ENCODE measurements around the gene ITPR3.

ITPR3 gene

DNA sequence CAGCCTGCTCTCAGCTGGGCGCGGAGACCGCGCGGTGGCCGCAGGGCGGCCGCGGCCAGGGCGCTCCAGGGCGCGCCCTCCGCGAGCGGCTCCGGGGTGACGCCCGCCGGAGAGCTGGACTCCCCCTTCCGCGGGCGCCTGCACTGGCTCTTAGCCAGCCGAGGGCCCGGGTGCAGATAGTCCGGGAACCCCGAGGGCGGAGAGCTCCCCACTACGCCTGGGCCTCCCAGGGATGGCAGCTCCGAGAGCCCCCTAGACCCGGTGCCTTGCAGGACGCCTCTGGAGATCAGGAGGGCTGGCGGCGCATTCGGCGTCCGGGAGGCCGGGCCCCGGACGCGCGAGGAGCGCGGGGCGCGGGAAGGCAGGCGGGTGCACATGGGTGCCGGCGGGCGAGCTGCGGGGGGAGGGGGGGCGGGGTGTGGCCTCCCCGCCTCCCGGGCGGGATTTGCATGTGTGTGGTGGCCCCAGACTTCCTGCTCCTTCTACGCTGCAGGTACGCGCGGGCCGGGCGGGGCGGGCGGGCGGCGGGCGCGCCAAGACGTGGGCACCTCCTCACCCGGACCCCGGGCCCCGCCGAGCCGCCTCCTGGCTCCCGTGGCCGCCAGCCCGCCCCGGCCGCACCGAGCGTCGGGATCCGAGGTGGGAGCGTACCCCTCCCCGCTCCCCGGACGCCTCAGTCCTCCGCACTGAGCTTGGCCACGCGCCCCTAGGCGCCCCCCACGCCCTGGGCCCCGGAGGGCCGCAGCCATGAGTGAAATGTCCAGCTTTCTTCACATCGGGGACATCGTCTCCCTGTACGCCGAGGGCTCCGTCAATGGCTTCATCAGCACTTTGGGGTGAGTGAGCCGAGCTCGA lies at the start of gene ITPR3:
Gene ITPR3 (plus strand): TSS at position 467 of the 855 bp plus-strand sequence. CDS start 281 bp downstream, at position 748.
- peak; percentile 71 for DNase-seq

DNA sequence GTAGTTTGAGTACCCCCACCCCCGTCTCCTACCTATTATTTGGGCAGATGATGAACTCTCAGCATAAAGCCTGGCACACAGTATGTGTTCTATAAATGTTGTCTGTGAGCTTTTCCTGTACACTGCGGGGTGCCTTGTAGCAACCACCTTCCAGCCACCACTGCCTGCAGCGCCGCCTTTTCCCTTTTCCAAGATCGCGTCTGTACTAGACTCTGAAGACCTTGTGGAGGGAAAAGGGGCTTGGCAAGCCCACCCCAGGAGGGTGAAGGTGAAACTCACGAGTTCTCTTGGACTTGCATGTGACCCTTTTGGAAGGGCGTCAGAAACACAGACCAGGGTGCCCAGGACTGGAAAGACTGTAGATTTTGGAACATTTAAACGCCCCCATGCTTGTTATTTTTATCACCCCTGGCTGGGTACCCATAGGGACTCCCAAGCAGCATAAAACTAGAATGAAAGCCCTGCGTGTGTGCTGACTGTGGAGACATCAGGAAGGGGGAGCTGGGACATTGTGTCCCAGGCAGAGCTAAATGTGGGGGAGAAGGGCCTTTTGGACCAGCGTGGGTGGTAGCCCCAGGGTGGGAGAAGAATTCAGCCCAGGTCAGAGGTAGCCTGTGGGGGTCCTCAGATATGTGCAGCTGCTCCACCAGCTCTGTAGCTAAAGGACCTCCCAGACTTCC lies 49.3 kb upstream of the ITPR3 start:
- no peak for DNase-seq

DNA sequence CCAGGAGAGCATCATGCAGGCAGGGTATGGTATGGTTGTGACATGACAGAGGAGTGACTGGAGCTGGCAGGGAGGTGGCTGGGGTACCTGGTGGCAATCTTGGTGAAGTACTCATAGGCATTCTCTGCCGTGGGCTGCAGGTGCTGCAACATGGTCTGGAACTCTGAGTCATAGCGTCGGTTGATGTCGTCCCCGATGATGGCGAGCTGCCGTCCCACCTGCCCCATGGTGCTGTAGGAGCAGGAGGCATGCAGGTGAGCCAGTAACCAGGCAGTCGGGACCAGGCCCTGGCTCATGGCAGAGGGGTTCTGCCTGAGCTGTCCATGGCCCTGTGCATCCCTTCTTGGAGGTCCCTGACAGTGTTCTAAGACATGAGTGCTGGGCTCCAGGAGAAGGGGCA lies 45.9 kb upstream of the ITPR3 start:
- DNase-seq: no peak

DNA sequence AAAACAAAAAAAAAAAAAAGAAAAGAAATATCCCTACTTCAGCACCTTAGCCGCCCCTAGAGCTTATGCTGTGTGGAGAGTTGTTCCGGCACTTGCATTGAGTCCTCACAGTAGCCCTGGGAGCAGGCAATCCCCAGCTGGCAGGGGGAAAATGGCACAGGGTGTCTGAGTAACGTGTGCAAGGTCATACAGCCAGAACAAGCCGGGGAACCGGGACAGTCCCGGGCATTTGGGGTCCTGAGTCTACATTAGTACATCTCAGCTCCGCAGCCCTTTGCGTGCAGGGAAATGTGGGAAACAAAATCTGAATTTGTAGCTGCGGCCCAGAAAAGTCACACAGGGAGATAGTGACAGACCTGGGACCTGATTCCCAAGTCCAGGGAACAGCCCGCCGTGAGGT lies 44.5 kb upstream of the ITPR3 start:
- no peak for DNase-seq

DNA sequence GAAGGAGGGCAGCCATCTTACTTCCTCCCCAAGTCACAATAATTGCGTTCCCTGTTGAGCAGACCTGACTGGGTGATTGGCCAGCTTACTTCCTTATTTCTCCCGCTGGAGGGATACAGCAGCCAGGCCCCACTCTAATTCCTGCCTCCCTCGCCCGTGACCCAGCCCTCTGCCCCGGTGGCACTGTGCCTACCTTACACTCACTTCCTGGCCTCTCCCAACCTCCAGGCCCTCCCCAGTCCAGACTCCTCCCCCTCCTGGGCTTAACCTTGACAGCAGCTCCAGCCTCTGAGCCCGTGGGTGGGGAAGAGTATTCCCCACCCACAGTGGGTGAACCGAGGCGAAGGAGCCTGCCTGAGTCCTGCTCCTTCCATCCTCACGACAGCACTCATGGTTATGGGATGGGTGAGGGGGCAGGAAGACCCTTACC lies 44.0 kb upstream of the ITPR3 start:
- DNase-seq: no peak

DNA sequence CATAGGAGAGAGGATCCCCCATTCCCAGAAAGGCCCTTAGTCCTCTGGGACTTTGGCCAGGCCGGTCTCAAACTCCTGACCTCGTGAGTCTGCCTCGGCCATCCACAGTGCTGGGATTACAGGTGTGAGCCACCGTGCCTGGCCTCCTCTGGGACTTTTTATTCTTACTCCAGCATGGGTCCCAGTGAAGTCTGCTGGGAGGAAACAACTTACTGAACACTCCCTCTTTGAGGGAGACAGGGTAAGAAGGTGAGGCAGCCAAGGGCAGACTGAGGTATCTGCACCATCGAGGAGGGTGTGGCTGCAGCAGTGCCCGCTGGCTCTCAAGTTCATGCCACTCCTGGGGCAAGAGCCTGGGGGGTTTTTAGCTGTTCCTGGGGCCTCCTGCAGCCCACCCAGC lies 43.4 kb upstream of the ITPR3 start:
- no peak for DNase-seq

DNA sequence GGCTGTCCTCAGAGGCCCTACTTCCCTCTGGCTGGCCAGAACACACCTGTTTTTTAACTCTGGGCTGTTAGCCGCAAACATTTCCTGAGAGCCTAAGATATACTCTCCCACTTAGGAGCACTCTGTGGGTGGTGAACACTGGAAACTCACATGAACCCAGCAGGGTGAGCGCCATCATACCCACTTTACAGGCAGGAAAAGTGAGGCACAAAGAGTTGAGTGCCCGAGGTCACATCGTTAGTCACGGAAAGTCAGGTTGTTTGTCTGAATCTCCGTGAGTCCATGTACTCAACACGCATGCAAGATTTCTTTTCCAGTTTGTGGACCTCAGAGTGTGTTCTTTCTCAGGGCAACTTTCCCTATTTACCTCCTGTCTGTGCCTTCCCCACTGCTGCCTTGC lies 43.0 kb upstream of the ITPR3 start:
- DNase-seq: no peak

DNA sequence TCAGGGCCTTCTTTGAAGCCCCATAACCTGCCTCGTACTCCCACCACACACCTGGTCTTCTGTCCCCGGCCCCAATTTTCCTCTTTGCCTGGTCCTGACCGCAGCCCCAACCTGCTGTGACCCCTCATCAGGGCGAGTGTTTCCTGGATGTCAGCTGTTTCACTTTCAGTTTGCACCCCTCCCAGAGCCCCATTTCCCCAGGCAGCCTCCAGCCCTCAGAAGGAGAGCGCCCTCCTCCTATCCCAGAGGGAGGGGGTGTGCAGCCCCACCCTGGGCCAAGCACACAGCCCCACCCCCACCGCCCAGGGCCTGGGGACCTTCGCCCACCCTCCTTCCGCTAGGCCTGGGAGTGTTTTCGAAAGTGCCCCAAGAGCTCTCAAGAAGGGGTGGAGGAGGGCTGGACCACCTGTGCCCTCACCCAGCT lies 42.5 kb upstream of the ITPR3 start:
- peak; percentile 35 for DNase-seq

DNA sequence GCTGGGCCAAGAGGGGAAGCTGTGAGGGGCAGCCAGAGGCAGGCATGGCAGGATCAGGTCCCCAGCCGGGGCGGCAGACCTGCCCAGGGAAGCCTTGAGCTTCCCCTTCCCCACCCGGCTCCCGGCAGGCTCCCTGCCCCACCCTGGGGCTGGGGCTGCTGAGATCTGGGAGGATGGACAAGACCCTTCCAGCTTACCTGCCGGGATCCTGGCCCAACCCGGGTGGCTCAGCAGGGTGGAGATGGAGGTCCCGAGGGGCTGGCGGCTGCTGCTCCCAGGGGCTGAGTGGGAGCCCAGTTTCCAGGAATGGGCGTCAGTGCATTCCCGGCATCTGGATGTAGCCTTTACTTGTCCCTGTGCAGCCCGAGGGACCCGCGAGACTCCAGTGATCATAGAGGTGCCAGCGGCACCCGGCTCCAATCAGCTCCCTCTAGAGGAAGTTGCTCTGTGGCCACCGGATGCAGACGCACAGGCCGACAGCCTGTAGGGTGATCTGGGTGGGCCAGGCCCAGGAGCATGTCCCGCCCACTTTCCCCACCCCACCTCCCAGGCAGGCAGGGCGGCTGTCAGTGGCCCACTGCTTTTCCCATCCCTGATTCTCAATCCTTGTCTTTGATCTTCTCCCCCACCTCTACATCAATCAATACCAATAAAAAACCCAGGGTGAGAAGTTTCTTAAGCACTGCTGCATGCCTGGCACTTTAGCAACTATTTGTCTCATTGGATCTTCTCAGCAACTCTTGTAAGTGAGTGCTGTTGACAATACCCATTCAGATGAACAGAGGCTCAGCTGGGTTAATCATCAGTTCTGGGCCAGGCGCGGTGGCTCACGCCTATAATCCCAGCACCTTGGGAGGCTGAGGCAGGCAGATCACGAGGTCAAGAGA lies 41.1 kb upstream of the ITPR3 start, which contains the start of gene BAK1:
Gene BAK1 (minus strand): TSS at position 449 of the 887 bp plus-strand sequence. CDS start 2,672 bp downstream, outside the sequence.
- DNase-seq: peak; percentile 85

DNA sequence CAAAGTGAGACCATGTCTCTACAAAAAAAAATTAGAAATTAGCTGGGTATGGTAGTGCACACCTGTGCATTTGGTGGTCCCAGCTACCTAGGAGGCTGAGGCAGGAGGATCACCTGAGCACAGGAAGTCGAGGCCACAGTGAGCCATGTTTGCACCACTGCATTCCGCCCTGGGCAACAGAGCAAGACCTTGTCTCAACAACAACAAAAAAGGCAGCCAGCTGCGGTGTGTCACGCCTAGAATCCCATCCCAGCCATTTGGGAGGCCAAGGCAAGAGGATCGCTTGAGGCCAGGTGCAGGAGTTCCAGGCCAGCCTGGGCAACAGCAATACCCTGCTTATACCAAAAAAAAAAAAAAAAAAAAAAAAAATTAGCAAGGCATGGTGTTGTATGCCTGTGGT lies 39.9 kb upstream of the ITPR3 start:
- no peak for DNase-seq

DNA sequence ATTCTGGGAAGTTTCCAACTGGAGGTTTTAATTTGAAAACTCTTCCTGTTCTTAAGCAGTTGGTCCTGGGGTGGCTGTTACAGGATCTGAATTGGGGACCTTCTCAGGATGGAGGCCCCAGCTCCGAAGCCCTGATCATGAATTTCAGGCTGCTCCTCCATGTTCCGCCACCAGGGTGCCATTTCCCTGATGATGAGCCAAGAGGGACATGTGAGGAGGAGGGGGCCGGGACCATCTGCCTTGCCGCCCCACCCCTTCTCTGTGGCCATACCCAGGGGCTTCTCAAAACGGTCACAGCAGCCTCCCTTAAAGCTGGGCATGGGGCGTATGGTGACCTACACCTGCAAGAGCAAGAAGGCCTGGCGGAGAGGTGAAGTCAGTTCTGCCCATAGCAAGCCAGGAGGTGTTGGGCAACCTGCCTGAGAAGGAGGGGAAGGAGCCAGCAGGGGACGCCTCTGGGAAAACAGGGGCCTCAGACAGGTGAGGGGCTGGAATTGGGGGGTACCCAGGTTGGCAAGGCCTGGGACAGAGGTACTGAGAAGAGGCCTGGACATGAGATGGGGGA lies 37.4 kb upstream of the ITPR3 start:
- DNase-seq: no peak

DNA sequence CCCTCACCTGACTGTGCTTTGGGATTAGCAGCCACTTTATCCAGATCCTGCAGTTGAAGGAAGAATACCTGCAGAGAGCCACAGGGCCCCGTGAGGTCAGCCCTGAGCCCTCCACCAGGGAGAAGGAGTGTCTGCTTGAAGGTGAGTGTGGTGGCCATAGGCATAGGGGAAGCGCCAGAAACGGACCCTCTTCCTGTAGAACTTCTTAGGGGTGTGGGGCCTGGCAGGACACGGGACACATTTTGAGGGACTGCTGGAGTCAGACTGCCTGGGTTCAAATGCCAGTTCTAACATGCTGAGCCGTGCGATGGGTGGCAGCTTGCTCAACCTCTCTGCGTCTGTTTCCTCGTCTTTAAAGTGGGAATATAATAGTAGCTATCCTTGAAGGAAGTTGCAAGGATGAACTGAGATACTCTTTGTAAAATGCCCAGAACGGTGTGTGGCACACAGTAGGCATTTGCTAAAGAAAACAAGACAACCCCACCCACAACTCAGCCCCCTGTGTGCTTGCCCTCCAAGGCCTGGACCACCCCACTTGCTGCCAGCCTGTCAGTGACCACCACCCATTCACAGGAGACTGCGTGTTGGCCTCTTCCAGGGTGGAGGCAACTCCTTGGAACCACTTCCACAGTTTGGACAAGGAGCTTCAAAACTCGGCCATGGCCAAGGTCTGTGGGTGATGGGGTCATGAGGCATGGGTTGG lies 36.3 kb upstream of the ITPR3 start:
- no peak for DNase-seq

DNA sequence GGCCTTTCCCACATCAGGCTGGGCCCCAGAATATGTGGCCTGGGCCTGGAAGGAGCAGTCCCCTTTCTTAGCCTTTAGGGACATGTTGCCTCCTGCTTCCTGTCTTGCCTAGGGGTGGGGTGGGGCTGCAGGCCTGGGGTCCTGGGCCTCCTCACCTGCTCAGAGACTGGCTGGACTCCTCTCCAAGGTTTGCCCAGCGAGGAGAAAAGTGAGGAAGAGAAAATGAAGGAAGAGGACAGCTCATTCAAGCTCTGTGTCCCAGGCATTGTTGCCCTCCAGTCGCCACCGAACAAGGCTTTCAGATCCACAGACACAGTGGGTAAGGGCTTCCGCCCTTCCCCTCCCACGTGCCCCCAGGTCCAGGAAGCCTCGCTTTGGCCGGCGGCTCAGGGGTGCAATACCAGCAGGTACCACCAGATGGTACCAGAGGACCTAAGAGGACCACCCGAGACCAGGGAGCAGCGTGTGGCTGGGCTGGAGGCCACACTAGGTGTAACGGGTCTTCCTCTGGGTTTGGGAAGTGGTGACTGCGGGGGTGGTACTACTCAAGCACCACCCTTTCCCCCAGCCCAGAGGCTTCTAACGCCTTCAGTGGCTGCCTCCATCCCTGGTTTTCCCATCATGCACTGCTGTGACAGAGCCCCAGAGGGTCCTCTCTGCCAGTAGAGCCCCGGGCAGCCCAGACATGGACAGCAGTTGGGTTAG lies 35.6 kb upstream of the ITPR3 start:
- peak; percentile 88 for DNase-seq

DNA sequence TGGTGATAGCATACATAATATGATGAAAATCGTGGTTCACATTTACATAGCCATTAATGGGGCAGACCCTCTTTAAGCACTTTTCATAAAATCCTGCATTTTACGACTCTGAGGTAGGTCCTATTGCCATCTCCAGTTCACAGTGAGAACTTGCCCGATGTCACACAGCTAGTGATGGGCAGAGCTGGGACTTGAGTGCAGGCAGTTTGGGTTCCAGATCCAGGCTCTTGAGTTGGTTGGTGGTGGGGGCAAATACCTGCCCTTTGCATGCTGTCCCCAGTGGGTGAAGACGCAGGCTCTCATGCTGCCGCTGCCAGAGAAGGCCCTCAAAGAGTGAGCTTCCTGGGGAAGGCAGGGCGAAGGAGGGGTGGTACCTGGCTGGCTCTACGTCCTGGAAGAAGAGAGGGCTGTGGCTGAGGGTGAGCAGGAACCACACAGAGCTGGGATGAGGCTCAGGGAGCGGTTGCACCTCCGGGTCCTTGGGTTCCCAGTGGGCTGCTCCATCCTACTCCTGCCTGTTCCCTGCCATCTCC lies 34.9 kb upstream of the ITPR3 start:
- DNase-seq: no peak

DNA sequence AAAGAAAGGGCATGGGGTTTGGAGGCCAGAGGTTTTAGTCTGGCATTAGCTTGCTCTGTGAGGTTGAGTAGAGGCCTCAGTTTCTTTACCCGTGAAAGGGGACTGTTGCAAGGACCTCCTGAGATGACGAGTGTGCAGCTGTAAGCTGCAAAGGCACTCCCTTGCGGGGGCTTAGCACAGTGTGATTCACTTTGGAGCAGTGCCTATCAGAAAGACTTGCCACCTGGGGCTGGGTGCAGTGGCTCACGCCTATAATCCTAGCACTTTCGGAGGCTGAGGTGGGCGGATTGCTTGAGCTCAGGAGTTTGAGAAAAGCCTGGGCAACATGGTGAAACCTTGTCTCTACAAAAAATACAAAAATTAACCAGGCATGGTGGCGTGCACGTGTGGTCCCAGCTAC lies 33.6 kb upstream of the ITPR3 start:
- DNase-seq: no peak

DNA sequence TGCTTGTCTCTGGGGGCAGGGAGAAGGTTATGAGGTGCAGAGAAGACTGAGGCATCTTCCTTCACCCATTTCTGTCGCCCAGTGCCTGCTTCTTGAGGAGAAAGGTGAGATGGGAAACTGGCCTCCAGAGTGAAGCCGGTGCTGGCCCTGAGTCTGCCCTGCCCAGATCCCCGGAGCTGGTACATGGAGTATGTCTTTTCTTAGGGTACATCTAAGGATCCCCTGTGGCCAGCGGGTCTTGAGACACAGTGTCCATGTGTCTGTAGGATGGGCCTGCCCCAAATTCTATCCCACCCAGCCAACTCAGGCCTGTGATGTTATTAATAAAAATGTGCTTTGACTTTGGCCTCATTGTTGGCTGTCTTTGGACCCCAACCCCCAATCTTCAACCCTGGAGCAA lies 32.2 kb upstream of the ITPR3 start:
- no peak for DNase-seq

DNA sequence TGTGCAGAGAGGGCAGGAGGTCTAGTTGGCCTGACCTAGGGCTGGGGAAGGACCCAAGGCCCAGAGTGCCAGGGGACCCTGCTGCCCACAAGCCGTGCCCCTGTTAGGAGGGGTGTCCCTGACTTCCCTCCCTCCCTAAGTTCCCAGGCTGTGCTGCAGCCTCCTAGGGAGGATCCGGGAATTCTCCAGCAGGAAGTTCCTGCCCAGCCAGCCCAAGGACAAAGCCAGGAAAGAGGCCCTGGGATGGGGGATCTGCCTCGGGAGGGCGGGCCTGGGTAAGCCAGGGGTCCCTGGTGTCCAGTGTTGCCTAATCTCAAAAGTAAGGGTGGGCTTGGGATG lies 31.8 kb upstream of the ITPR3 start:
- DNase-seq: no peak

DNA sequence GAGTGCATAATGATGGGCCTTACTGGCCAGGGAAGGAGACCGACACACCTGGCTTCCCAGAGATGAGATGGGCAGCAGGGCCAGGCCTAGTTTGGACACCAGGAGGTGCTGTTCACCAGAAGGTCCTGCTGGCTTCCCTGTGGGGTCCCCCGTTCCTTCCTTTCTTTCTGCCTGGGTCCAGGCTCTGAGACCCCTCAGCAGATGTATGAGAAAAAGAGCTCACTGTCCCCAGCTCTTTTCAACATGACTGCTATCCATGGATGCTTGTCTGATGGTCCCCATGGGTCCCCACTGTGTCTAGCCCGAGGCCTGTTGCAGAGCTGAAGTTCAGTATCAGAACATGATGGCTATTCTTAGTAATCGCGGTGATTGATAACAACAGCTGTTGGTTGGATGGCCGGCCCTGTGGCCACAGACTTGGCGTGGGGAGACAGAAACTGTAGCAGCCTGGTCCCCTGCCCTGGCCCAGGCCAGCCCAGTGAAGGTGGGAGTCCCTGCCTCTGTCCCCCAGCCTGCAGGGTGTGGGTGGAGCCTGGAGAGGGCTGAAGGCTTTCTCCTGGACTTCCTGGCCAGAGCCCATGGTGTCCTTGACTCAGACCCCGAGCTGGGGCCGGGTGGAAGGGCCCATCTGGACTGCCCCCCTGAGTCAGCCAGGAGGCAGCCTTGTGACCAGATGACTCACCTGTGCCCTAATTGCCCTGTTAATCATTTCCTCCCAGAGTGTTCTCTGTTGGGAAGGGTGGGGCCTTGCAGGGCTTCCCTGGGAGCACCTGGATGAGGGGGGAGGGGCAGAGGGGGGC lies 31.2 kb upstream of the ITPR3 start:
- DNase-seq: peak; percentile 43

DNA sequence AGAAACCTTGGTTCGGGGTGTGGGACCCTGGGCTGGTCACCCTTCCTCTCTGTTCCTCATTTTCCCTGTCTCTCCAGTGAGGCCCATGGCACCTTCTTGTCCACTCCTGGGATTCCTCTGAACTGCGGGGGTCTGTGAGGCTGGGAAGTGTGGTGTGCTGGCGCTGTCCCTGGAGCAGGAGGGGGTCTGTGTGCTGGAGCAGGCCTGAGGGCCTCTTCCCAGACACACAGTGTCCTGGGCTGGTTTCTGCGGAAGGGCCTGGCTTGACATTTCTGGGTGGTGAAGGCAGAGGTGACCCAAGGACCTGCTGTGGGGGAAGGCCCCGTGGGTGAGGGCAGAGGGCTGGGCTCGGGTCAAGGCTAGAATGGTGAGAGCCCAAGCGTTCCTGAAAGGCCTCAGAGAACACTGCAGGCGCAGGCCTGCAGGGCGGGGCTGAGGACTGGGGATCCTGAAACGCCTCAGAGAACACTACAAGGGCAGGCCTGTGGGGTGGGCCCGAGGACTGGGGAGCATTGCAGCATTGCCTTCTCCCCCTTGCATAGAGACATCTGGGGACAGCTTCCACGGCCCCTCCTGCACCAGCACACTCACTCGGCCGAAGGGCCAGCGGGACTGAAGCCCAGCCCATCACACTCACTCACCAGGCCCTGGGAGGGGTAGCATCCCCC lies 30.5 kb upstream of the ITPR3 start:
- DNase-seq: no peak

All from stimulated activated CD4-positive, alpha-beta T cell treated with anti-CD3 and anti-CD28 coated beads, Interleukin-1b, Interleukin-23, amount 100 ng/mL, for 48 hours (primary cell).